ENCODE results near the gene SGMS1.

The SGMS1 gene

GRCh38 chr10:50565301-50566083 is 58.3 kb downstream of the SGMS1 start:
- no peak for TF ChIP-seq CTCF (IDR thresholded peaks at IDR 0.05; ENCODE audit: insufficient read depth, low read depth, low read length, missing control alignments)
- no peak for DNase-seq (ENCODE audit: low read depth)
- H3K4me3 ChIP-seq (ENCODE audit: low read length): no peak overlapping the region

- no peak for DNase-seq (ENCODE audit: low read depth)
- no peak overlapping the region for H3K4me3 ChIP-seq (ENCODE audit: low read length)
- no peak for TF ChIP-seq CTCF (IDR thresholded peaks at IDR 0.05; ENCODE audit: insufficient read depth, low read depth, low read length, missing control alignments)
Observed at GRCh38 chr10:50563906-50564305, 59.9 kb downstream of the SGMS1 start.

- DNase-seq (ENCODE audit: low read depth): peak; percentile 49
- TF ChIP-seq CTCF (IDR thresholded peaks at IDR 0.05; ENCODE audit: insufficient read depth, low read depth, low read length, missing control alignments): peak; percentile 85
- H3K4me3 ChIP-seq (ENCODE audit: low read length): no peak overlapping the region
Observed at GRCh38 chr10:50561816-50562215, 61.9 kb downstream of the SGMS1 start.

- H3K4me3 ChIP-seq (ENCODE audit: low read length): no peak overlapping the region
- no peak for TF ChIP-seq CTCF (IDR thresholded peaks at IDR 0.05; ENCODE audit: insufficient read depth, low read depth, low read length, missing control alignments)
- DNase-seq (ENCODE audit: low read depth): no peak
Observed at GRCh38 chr10:50561266-50561665, 62.5 kb downstream of the SGMS1 start.

GRCh38 chr10:50560370-50560769 is 63.4 kb downstream of the SGMS1 start:
- DNase-seq (ENCODE audit: low read depth): no peak
- TF ChIP-seq CTCF (IDR thresholded peaks at IDR 0.05; ENCODE audit: insufficient read depth, low read depth, low read length, missing control alignments): no peak
- H3K4me3 ChIP-seq (ENCODE audit: low read length): no peak overlapping the region

GRCh38 chr10:50558371-50558770 is 65.4 kb downstream of the SGMS1 start:
- H3K4me3 ChIP-seq (ENCODE audit: low read length): no peak overlapping the region
- DNase-seq (ENCODE audit: low read depth): no peak
- no peak for TF ChIP-seq CTCF (IDR thresholded peaks at IDR 0.05; ENCODE audit: insufficient read depth, low read depth, low read length, missing control alignments)

GRCh38 chr10:50557130-50557682 is 66.5 kb downstream of the SGMS1 start:
- DNase-seq (ENCODE audit: low read depth): no peak
- H3K4me3 ChIP-seq (ENCODE audit: low read length): no peak overlapping the region
- TF ChIP-seq CTCF (IDR thresholded peaks at IDR 0.05; ENCODE audit: insufficient read depth, low read depth, low read length, missing control alignments): no peak

All from epithelial cell of esophagus (primary cell).